Measurements from ENCODE around the gene OR8U1.

DNA sequence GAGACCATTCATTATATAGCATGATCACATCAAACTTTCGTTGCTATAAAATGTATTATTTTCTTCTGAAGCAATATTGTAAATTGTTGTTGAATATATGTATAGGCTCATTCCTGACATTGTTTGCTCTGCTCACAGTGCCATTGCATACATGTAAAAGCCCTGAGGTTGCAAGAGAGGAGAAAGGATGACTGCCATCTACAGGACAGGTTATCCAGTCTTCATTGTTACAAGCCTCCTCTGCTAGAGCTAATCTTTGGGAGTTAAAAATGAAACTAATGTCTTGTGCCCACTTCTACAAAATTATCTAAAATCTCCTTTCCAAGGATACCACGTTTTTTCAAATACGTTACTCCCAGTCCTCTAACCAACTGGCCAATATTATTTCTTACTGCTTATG, 20.6 kb downstream of the OR8U1 start:
- TF ChIP-seq CTCF (conservative IDR thresholded peaks at IDR 0.05; ENCODE audit: low read length) (0 out of 2 replicates have a peak, but pooled peaks have one; percentile 26), EZH2phosphoT487 (IDR thresholded peaks at IDR 0.05; ENCODE audit: borderline replicate concordance, low read depth, low read length) (no peak)

Measured in OCI-LY7 (cell line).